Spleen (tissue), 11 donors: Measurements from ENCODE around the gene HSH2D. TPM values are rescaled to one million over a fixed set of nuclear protein-coding genes. Genes with fewer than 3 reads are reported as not detected.

ENCODE experiments used
- DNase-seq: peaks from one replicate; pipeline ENCODE4 v3.0.0-alpha.2; 2020
- H3K27ac ChIP-seq, 8 donors: fragments of 200-600 bp; sonication (generic) in 7 of 8; 1 replicate in 4 of 8; 2 replicates in 4 of 8; pipeline versions ENCODE4 v1.5.0 to v1.8.0; 2016 to 2021; ENCODE audit warnings: inconsistent platforms in 4 of 8, mild to moderate bottlenecking in 4 of 8, moderate library complexity in 1 of 8
- H3K27me3 ChIP-seq, 7 donors: fragments of 200-600 bp; sonication (generic) in 6 of 7; replicated peaks in 1 of 7; 1 replicate in 4 of 7; 2 replicates in 3 of 7; pipeline versions ENCODE4 v1.5.0 to v1.8.0; 2016 to 2021; ENCODE audit warnings: inconsistent platforms in 3 of 7, mild to moderate bottlenecking in 1 of 7
- H3K36me3 ChIP-seq, 6 donors: fragments of 200-600 bp; sonication (generic) in 5 of 6; 1 replicate in 4 of 6; 2 replicates in 2 of 6; pipeline versions ENCODE4 v1.5.0 to v1.8.0; 2016 to 2021; ENCODE audit warnings: inconsistent platforms in 2 of 6
- H3K4me1 ChIP-seq, 6 donors: fragments of 200-600 bp; sonication (generic) in 5 of 6; 1 replicate in 3 of 6; 2 replicates in 3 of 6; pipeline versions ENCODE4 v1.5.0 to v1.8.0; 2016 to 2021; ENCODE audit warnings: inconsistent platforms in 3 of 6
- H3K4me3 ChIP-seq, 8 donors: fragments of 200-600 bp; sonication (generic) in 7 of 8; 1 replicate in 4 of 8; 2 replicates in 4 of 8; pipeline versions ENCODE4 v1.5.0 to v1.8.0; 2016 to 2021; ENCODE audit warnings: inconsistent platforms in 4 of 8, mild to moderate bottlenecking in 4 of 8, moderate library complexity in 2 of 8
- H3K9me3 ChIP-seq, 8 donors: fragments of 200-600 bp; sonication (generic) in 7 of 8; 1 replicate in 4 of 8; 2 replicates in 4 of 8; pipeline versions ENCODE4 v1.5.0 to v1.8.0; 2016 to 2021; ENCODE audit warnings: inconsistent platforms in 4 of 8
- CTCF ChIP-seq, 11 experiments: fragments of 200-600 bp in 7 of 11; fragments of 450-650 bp in 4 of 11; sonication (generic) in 4 of 11; IDR thresholded peaks in 8 of 11; conservative IDR thresholded peaks in 3 of 11; 1 replicate in 7 of 11; 2 replicates in 4 of 11; pipeline versions ENCODE4 v1.4.0 to v1.8.0; 2016 to 2021; ENCODE audit warnings: antibody characterized with exemption in 11 of 11, inconsistent platforms in 4 of 11, mild to moderate bottlenecking in 1 of 11
- POLR2A ChIP-seq, 3 donors: fragments of 450-650 bp; IDR thresholded peaks; one replicate each; pipeline ENCODE4 v1.5.1; 2017; ENCODE audit warnings: antibody characterized with exemption in 3 of 3, mild to moderate bottlenecking in 1 of 3
- POLR2AphosphoS5 ChIP-seq, 3 donors: sonication (generic); formaldehyde crosslinking; IDR thresholded peaks; one replicate each; pipeline ENCODE4 v1.5.1; 2017; ENCODE audit warnings: antibody characterized with exemption in 3 of 3
- WGBS, 5 donors: extraction: QIAGEN DNeasy Blood & Tissue Kit in 3 of 5; methylation state at CpG; one replicate each; pipeline versions ENCODE4 v1.1.5 to v1.1.7; 2013 to 2018; 5-methylcytosine and 5-hydroxymethylcytosine counted together
- intact Hi-C: fragments of 100-400 bp; cut with DNase I; formaldehyde crosslinking; loops from one replicate; pipeline ENCODE4 v1.15.0; 2023; ENCODE audit warnings: low total_unique reads
- polyA plus RNA-seq, 3 donors: library from polyadenylated mRNA; stranded (reverse); fragments of 200-250 nt; gene quantifications; one replicate each; pipeline ENCODE4 v1.2.1, GENCODE V29; 2013
- total RNA-seq, 7 donors: library from RNA; depleted of rRNA in 3 of 7; stranded (reverse); fragments of >200 nt in 3 of 7; fragmentation: NEBNext Ultra II Directional in 4 of 7; extraction: Animal tissue kit (Norgen Biotek cat#: 25700) in 4 of 7; gene quantifications; one replicate each; pipeline versions ENCODE4 v1.1.0 to v1.2.1, GENCODE V29; 2016 to 2021
- donor health status: healthy with polysubstance abuse.
- donor health status: DM: no; HTN: no; CAD: no; lungs with moderate emphysema.
- donor health status: DM: no; HTN: no; CAD: no.
- donor health status: Bipolar disorder and iron deficiency.
- donor health status: healthy.
- donor health status: DM: no; HTN: no; CAD: no.
- donor health status: DM: yes; HTN: yes; CAD: no.

The HSH2D gene
- total and polyA plus RNA-seq, 10 donors: 39.6 to 119 (median 61.4) TPM

DNA sequence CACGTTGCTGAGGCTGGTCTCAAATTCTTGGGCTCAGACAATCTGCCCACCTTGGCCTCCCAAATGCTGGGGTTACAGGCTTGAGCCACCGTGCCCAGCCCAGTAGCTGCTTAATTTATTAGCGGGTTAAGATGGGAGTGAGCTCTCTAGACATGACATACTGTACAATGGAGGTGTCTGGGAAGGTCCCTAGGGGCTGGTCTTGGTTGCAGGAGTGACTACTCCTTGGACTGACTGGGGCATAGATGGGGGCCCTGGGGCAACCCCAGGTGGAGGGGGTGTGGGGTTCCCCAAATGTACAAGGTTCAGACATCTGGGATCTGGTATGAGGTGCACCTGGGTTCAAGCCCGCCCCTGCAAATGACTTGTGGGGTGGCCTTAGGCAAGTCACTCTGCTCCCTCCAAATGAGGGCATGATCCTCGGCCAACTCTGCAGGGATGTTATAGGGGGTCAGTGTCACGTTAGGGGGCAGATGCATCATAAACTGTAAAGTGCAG, 17.0 kb downstream of the HSH2D start:
- Histone ChIP-seq H3K4me1 (peaks cover 0 to 16% (median 4%) of the 10 kb centered on the region in 6 donors), H3K27ac (no peak overlapping the region), H3K36me3 (peaks cover 0 to 31% (median 19%) of the 10 kb centered on the region in 6 donors), H3K27me3 (no peaks in the 10 kb centered on the region), H3K9me3 (no peaks in the 10 kb centered on the region), H3K4me3 (no peak overlapping the region)
- TF ChIP-seq CTCF (IDR thresholded peaks at IDR 0.05 in 8 of 11, conservative IDR thresholded peaks at IDR 0.05 in 3 of 11) (no peak), POLR2A (IDR thresholded peaks at IDR 0.05) (no peak), POLR2AphosphoS5 (IDR thresholded peaks at IDR 0.05) (no peak)
- intact Hi-C loops: no loop called here
- WGBS, 5 donors: 72 to 87% (median 85%) methylated on average over 5 to 6 of the region's 6 CpGs
- DNase-seq: no peak

GRCh38 chr19:16160943-16161560, 17.6 kb downstream of the HSH2D start:
- H3K36me3 ChIP-seq: peaks cover 0 to 26% (median 18%) of the 10 kb centered on the region in 6 donors
- H3K27me3 ChIP-seq: no peaks in the 10 kb centered on the region
- TF ChIP-seq POLR2AphosphoS5 (IDR thresholded peaks at IDR 0.05) (no peak), POLR2A (IDR thresholded peaks at IDR 0.05) (no peak), CTCF (IDR thresholded peaks at IDR 0.05 in 8 of 11, conservative IDR thresholded peaks at IDR 0.05 in 3 of 11) (no peak)
- H3K9me3 ChIP-seq: no peaks in the 10 kb centered on the region
- intact Hi-C loops: no loop called here
- WGBS, 5 donors: 64 to 87% (median 72%) methylated on average over 11 to 14 of the region's 14 CpGs
- peaks cover 0 to 11% (median 0%) of the 10 kb centered on the region in 6 donors for H3K4me1 ChIP-seq
- no peak for DNase-seq
- no peak overlapping the region for H3K27ac ChIP-seq
- H3K4me3 ChIP-seq: no peak overlapping the region

DNA sequence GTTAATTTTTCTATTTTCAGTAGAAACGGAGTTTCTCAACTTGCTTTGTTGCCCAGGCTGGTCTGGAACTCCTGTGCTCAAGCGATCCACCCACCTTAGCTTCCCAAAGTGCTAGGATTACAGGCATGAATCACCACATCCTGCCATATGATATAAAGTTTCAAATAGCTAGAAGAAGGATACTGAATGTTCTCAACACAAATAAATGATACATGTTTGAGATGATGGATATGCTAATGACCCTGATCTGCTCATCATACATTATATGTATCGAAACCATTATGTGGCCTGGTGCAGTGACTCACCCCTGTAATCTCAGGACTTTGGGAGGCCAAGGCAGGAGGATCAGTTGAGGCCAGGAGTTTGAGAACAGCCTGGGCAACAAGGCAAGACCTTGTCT, 18.4 kb downstream of the HSH2D start:
- peaks cover 0 to 4% (median 0%) of the 10 kb centered on the region in 6 donors for H3K4me1 ChIP-seq
- H3K36me3 ChIP-seq: peaks cover 0 to 18% (median 12%) of the 10 kb centered on the region in 6 donors
- TF ChIP-seq POLR2A (IDR thresholded peaks at IDR 0.05): no peak
- TF ChIP-seq POLR2AphosphoS5 (IDR thresholded peaks at IDR 0.05): no peak
- no peak for TF ChIP-seq CTCF (IDR thresholded peaks at IDR 0.05 in 8 of 11, conservative IDR thresholded peaks at IDR 0.05 in 3 of 11)
- no peak overlapping the region for H3K4me3 ChIP-seq
- H3K27ac ChIP-seq: no peak overlapping the region
- intact Hi-C loops: no loop called here
- no peaks in the 10 kb centered on the region for H3K9me3 ChIP-seq
- WGBS, 5 donors: 79 to 90% (median 81%) methylated on average over 3 of the region's 3 CpGs
- DNase-seq: no peak
- no peaks in the 10 kb centered on the region for H3K27me3 ChIP-seq

- Histone ChIP-seq H3K27me3 (no peaks in the 10 kb centered on the region), H3K4me1 (peaks cover 0 to 23% (median 8%) of the 10 kb centered on the region in 6 donors), H3K9me3 (no peaks in the 10 kb centered on the region), H3K36me3 (no peaks in the 10 kb centered on the region), H3K4me3 (no peak overlapping the region), H3K27ac (no peak overlapping the region)
- intact Hi-C loops: no loop called here
- WGBS, 5 donors: 88 to 94% (median 93%) methylated on average over 13 of the region's 13 CpGs
- no peak for DNase-seq
- TF ChIP-seq POLR2AphosphoS5 (IDR thresholded peaks at IDR 0.05) (no peak), CTCF (IDR thresholded peaks at IDR 0.05 in 8 of 11, conservative IDR thresholded peaks at IDR 0.05 in 3 of 11) (no peak), POLR2A (IDR thresholded peaks at IDR 0.05) (no peak)
Observed at GRCh38 chr19:16164222-16164890, 20.9 kb downstream of the HSH2D start.
